GM12891 (cell line): ENCODE measurements around the gene POMC.

Experiments
- DNase-seq: peaks from one replicate; pipeline ENCODE4 v3.0.0; 2011; ENCODE audit warnings: low spot score; ENCODE audit not compliant: insufficient read length
- FAIRE-seq: peaks from 2 replicates; lab custom pipeline; 2011; peaks lifted over from hg19 to GRCh38; lab: Jason Lieb, UNC
- PAX5 ChIP-seq: IDR thresholded peaks from 2 replicates; pipeline ENCODE4 v1.6.1; 2011; ENCODE audit warnings: low read length, moderate library complexity, mild to moderate bottlenecking; ENCODE audit not compliant: insufficient read depth, severe bottlenecking
- POLR2A ChIP-seq: IDR thresholded peaks from 2 replicates; pipeline ENCODE4 v1.6.1; 2011; ENCODE audit warnings: low read depth, low read length, control low read depth
- POLR2AphosphoS5 ChIP-seq: IDR thresholded peaks from 2 replicates; pipeline ENCODE4 v1.6.1; 2011; ENCODE audit warnings: low read depth, low read length, control low read depth
- POU2F2 ChIP-seq: IDR thresholded peaks from 2 replicates; pipeline ENCODE4 v1.6.1; 2011; ENCODE audit warnings: low read depth, mild to moderate bottlenecking, control low read depth, low read length, moderate library complexity
- SPI1 ChIP-seq: IDR thresholded peaks from 2 replicates; pipeline ENCODE4 v1.6.1; 2011; ENCODE audit warnings: low read depth, low read length, control low read depth
- TAF1 ChIP-seq: IDR thresholded peaks from 2 replicates; pipeline ENCODE4 v1.6.1; 2011; ENCODE audit warnings: low read depth, low read length, control low read depth

POMC gene

DNA sequence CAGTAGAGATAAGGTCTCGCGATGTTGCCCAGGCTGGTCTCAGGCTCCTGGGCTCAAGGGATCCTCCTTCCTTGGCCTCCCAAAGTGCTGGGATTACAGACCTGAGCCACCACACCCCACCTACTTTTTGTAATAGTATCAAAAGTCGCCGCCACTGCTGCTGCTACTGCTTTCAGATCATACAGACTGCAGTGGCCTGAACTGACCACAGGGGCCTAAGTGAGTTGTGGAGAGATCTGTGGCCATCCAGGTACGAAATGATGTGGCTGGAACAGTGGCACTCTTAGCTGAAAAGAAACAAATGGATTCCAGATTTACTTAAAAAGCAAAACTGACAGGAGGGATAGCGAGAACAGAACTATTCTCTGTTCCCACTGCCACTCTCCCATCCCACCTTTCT, 32.9 kb upstream of the POMC start:
- no peak for DNase-seq
- TF ChIP-seq POLR2AphosphoS5 (no peak), SPI1 (no peak), POLR2A (no peak), POU2F2 (no peak), TAF1 (no peak), PAX5 (no peak)
- no peak for FAIRE-seq

DNA sequence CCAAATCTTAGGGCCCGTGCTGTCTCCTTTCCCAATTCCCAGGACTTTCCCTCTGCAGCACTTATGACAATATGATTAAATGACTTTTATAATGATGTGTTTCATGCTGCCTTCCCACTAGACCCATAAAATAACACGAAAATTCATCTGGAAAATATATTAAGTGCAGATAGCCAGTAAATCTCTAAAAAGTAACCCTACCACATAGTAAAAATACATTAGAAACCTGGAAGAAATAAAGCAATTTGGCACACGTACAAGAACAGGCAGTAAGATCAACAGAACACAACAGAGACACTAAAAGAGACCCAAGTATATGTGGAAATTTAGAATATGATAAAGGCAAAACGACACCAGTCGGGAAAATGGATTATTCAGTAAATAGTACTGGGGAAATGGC, 30.2 kb upstream of the POMC start:
- TF ChIP-seq PAX5 = no peak
- TF ChIP-seq POU2F2 = no peak
- no peak for TF ChIP-seq POLR2AphosphoS5
- TF ChIP-seq SPI1 = no peak
- TF ChIP-seq TAF1 = no peak
- TF ChIP-seq POLR2A = no peak
- DNase-seq = no peak
- FAIRE-seq = no peak

DNA sequence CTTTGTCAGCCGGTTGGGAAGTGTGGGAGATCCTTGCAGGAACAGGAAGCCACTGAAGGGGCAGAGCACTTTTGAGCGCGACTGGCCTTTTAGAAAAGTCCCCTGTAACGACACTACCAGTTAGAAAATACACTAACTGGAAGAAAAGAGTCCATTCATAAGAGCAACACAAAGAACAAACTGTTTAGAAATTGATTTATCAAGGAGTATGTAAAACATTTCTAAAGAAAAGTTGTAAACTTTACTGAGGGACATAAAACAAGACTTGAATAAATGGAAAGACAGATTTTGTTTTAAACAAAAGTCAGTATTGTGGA, 29.8 kb upstream of the POMC start:
- TF ChIP-seq PAX5 (no peak), TAF1 (no peak), SPI1 (no peak), POLR2A (no peak), POU2F2 (no peak), POLR2AphosphoS5 (no peak)
- FAIRE-seq (no peak), DNase-seq (no peak)

DNA sequence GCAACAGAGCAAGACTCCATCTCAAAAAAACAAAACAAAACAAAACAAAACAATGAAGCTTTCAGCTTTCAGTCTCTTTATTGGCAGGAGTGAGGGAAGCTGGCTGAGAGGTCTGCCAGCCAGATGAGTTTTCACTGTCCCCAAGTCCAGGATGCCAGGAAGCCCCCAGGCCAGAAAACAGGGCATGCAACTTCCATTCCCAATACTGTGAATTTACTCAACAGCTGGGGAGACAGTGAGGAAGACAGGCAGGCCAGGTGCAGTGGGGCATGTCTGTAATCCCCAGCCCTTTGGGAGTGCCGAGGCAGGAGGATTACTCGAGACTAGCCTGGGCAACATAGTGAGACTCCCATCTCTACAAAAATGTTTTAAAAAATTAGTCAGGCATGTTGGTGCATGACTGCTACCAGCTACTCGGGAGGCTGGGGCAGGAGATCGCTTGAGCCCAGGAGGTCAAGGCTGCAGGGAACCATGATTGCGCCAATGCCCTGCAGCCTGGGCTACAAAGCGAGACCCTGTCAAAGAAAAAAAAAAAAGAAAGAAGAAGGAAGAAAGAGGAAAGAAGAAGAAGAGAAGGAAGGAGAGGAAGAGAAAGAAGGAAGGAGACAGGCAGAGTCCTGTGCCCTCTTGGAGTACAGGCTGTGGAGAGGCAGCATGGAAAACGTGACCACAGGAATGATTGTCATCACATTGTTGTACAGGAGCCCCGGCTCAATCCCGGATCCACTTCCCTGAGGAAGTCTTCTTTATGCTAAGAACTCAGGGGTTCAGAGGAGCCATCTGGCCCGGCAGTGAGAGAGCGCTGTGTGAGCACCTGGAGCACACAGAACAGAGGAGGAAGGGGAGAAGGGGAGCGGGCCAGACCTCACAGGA, 29.2 kb upstream of the POMC start:
- DNase-seq = no peak
- TF ChIP-seq POU2F2 (no peak), POLR2A (no peak), SPI1 (no peak), POLR2AphosphoS5 (no peak), PAX5 (no peak), TAF1 (no peak)
- FAIRE-seq = no peak

DNA sequence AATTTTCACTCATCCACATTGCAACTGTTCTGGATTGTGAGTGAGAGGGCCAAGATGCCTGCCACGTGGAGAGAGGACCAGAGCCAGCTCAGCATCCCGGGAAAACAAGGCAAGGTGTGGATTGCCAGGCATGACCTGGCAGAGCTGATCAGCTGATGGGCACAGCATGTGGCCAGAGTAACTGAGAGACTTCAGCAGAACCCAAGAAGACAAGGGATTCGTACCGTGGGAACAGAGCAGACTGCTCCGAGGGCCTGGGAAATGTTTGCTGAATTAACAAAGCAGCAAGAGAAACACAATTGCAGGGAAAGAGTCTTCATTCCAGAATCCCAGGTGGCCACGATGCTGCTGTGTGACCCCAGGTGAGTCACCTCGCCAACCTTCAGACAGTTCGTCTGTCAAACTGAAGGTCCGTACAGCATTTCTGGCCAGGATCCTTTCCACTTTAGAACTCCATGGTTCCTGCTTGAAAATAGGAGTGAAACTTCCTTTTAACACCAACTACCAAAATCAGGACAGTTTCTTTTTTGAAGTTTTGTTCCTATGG, 26.3 kb upstream of the POMC start:
- TF ChIP-seq POLR2A (no peak), POLR2AphosphoS5 (no peak), SPI1 (no peak), PAX5 (no peak), POU2F2 (no peak), TAF1 (no peak)
- no peak for DNase-seq
- no peak for FAIRE-seq

DNA sequence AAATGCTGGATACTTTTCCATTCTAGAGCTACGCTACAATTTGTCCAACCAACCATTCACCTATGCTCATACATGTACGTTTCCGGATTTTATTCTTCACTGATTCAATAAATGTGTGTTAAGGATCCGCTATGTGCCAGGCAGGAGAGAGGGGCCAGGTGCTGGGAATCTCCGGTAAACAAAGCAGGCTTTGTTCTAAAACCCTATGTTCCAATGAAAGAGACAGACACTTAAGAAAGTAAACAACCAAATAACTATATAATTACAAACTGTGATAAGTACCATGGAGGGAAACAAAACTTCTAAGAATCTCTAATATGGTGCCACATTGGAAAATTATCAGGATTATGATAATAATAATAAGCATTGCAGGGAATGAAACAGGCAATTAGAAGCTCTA, 22.2 kb upstream of the POMC start:
- TF ChIP-seq POLR2AphosphoS5 = no peak
- TF ChIP-seq TAF1 = no peak
- no peak for TF ChIP-seq SPI1
- TF ChIP-seq PAX5 = no peak
- no peak for TF ChIP-seq POLR2A
- no peak for TF ChIP-seq POU2F2
- FAIRE-seq (no peak), DNase-seq (no peak)

DNA sequence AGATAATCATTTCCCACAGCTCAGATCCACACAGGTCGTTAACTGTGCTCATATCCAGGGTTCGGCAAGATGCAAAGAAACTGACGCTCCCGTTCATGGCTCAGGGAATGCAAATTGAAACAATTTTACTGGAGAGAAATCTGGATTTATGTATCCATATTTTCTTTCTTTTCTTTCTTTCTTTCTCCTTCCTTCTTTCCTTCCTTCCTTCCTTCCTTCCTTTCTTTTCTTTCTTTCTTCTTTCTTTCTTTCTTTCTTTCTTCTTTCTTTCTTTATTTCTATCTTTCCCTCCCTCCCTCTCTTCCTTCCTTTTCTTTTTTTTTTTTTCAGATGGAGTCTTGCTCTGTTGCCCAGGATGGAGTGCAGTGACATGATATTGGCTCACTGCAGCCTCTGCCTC, 20.0 kb upstream of the POMC start:
- no peak for TF ChIP-seq POU2F2
- TF ChIP-seq POLR2AphosphoS5 = no peak
- TF ChIP-seq SPI1 = no peak
- no peak for TF ChIP-seq TAF1
- TF ChIP-seq PAX5 = no peak
- no peak for TF ChIP-seq POLR2A
- FAIRE-seq (no peak), DNase-seq (no peak)

DNA sequence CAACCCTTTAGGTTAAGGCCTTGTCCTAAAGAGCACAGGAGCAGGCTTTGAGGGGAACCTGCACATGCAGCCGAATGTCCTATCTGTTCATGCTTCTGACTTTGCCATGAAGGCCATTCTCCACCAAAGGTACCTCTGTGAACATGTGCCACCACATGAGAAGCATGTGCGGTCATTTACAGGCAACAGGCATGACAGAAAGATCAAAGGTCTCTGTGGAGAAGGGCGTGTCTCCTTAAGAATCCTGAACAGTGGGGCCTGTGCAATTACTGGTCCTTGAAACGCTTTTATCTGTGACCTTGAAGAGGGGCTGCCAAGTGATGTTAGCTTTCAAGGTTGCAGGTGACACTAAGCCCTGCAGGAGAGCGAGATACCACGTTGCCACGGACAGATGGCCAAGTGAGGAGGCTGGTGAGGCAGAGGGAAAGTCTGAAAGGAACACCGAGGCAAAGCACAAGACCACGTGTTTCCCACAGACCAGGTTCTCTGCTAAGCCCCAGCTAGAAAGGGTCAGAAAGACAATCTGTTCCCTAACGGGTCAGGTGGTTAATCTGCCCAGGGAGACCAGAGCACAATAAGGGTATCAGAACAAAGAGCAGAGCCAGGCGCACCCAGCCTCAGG, 19.5 kb upstream of the POMC start:
- no peak for FAIRE-seq
- no peak for DNase-seq
- TF ChIP-seq POU2F2 (no peak), SPI1 (no peak), PAX5 (no peak), POLR2AphosphoS5 (no peak), POLR2A (no peak)

DNA sequence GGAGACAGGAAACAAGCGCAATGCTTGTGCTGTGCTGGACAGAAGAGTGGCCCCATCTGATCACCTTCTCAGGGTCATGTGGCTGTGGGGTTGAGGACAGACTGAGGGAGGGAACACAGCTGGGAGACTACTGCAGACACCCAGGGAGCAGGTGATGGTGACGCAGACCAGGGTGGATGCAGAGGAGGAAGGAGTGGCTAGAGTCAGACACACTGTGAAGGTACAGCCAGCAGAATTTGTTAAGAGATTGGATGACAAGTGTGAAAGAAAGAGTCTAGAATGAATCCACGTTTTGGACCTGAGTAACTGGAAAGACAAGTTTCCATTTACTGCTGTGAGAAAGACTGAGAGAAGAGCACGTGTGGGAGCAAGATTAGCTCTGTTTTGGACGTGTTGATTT, 15.9 kb upstream of the POMC start:
- DNase-seq (no peak), FAIRE-seq (no peak)
- TF ChIP-seq TAF1 (no peak), SPI1 (no peak), PAX5 (no peak), POLR2A (no peak), POU2F2 (no peak), POLR2AphosphoS5 (no peak)
